GM21825 (cell line): ENCODE data around the gene VSTM4.

Experiments
- ATAC-seq: cut with Tn5 transposase; IDR thresholded peaks from one replicate; pipeline ENCODE4 v1.9.1; 2021; ENCODE audit warnings: mild to moderate bottlenecking, moderate library complexity; ENCODE audit not compliant: unreplicated experiment

VSTM4 gene

GRCh38 chr10:49115015-49115795, at the start of gene VSTM4:
TSS of gene VSTM4 (minus strand) at chr10:49115522. CDS start at chr10:49115485, 37 bp downstream.
- no peak for ATAC-seq

- ATAC-seq: no peak
Observed at GRCh38 chr10:49164559-49165188, 49.4 kb upstream of the VSTM4 start.

GRCh38 chr10:49163741-49164140, 48.4 kb upstream of the VSTM4 start:
- no peak for ATAC-seq

- ATAC-seq: no peak
Observed at GRCh38 chr10:49162761-49163310, 47.5 kb upstream of the VSTM4 start.

GRCh38 chr10:49162063-49162462, 46.7 kb upstream of the VSTM4 start:
- ATAC-seq: no peak

GRCh38 chr10:49161411-49161997, 46.2 kb upstream of the VSTM4 start:
- no peak for ATAC-seq

- no peak for ATAC-seq
Observed at GRCh38 chr10:49160814-49161213, 45.5 kb upstream of the VSTM4 start.

GRCh38 chr10:49160110-49160509, 44.8 kb upstream of the VSTM4 start:
- ATAC-seq: no peak

GRCh38 chr10:49158915-49159314, 43.6 kb upstream of the VSTM4 start:
- no peak for ATAC-seq

- no peak for ATAC-seq
Observed at GRCh38 chr10:49158404-49158803, 43.1 kb upstream of the VSTM4 start.

GRCh38 chr10:49157229-49157628, 41.9 kb upstream of the VSTM4 start:
- no peak for ATAC-seq

- ATAC-seq: no peak
Observed at GRCh38 chr10:49154641-49155040, 39.3 kb upstream of the VSTM4 start.

- ATAC-seq: no peak
Observed at GRCh38 chr10:49153971-49154370, 38.6 kb upstream of the VSTM4 start.

GRCh38 chr10:49153115-49153514, 37.8 kb upstream of the VSTM4 start:
- no peak for ATAC-seq

GRCh38 chr10:49152663-49153062, 37.3 kb upstream of the VSTM4 start:
- ATAC-seq: no peak

- no peak for ATAC-seq
Observed at GRCh38 chr10:49152037-49152436, 36.7 kb upstream of the VSTM4 start.

GRCh38 chr10:49151481-49151880, 36.2 kb upstream of the VSTM4 start:
- ATAC-seq: no peak

- no peak for ATAC-seq
Observed at GRCh38 chr10:49151025-49151445, 35.7 kb upstream of the VSTM4 start.

GRCh38 chr10:49150426-49150825, 35.1 kb upstream of the VSTM4 start:
- no peak for ATAC-seq

GRCh38 chr10:49149881-49150280, 34.6 kb upstream of the VSTM4 start:
- ATAC-seq: no peak

GRCh38 chr10:49144058-49144720, 28.9 kb upstream of the VSTM4 start:
- no peak for ATAC-seq
